Activated CD8-positive, alpha-beta T cell treated with anti-CD3 and anti-CD28 coated beads for 36 hours (primary cell): ENCODE data around the gene SLC22A9. TPM values are rescaled to one million over a fixed set of nuclear protein-coding genes. Genes with fewer than 3 reads are reported as not detected.

Experiments used
- ATAC-seq: fragments of 200-7000 bp; cut with Tn5 transposase; one replicate; pipeline ENCODE4 v1.10.0; 2021; ENCODE audit warnings: mild to moderate bottlenecking, moderate library complexity
- CTCF ChIA-PET: fragments of 350-600 bp; sonication (Branson Sonifier 250); formaldehyde crosslinking; loops from one replicate; lab custom pipeline; 2021; ENCODE audit warnings: antibody characterized with exemption; lab: Charles Lee
- POLR2A ChIA-PET: fragments of 350-600 bp; sonication (Branson Sonifier 250); formaldehyde crosslinking; loops from one replicate; lab custom pipeline; 2021; ENCODE audit warnings: antibody characterized with exemption; lab: Charles Lee
- DNase-seq: peaks from one replicate; pipeline ENCODE4 v3.0.0-alpha.2; 2020
- H3K27ac Mint-ChIP-seq: one replicate; pipeline ENCODE4 v1.8.0; 2021; ENCODE audit warnings: mild to moderate bottlenecking, mixed read lengths
- H3K27me3 Mint-ChIP-seq: one replicate; pipeline ENCODE4 v1.8.0; 2021; ENCODE audit warnings: mixed read lengths
- H3K36me3 Mint-ChIP-seq: one replicate; pipeline ENCODE4 v1.8.0; 2021; ENCODE audit warnings: low read depth, mixed read lengths
- H3K4me1 Mint-ChIP-seq: one replicate; pipeline ENCODE4 v1.8.0; 2021; ENCODE audit warnings: low read depth, mixed read lengths
- H3K4me3 Mint-ChIP-seq: one replicate; pipeline ENCODE4 v1.8.0; 2021; ENCODE audit warnings: mild to moderate bottlenecking, moderate library complexity, mixed read lengths
- H3K9me3 Mint-ChIP-seq: one replicate; pipeline ENCODE4 v1.8.0; 2021; ENCODE audit warnings: mixed read lengths
- CTCF ChIP-seq: fragments of 200-600 bp; IDR thresholded peaks from one replicate; pipeline ENCODE4 v1.8.0; 2022; ENCODE audit warnings: antibody characterized with exemption, mild to moderate bottlenecking
- intact Hi-C: fragments of 100-400 bp; cut with micrococcal nuclease; formaldehyde crosslinking; loops from one replicate; pipeline ENCODE4 v1.10.0; 2022
- total RNA-seq, 2 experiments: library from RNA; stranded (reverse); gene quantifications; one replicate each; pipeline ENCODE4 v1.2.3, GENCODE V29; 2021

SLC22A9 gene
- total RNA-seq, 2 experiments from 2014 or later = not detected

DNA sequence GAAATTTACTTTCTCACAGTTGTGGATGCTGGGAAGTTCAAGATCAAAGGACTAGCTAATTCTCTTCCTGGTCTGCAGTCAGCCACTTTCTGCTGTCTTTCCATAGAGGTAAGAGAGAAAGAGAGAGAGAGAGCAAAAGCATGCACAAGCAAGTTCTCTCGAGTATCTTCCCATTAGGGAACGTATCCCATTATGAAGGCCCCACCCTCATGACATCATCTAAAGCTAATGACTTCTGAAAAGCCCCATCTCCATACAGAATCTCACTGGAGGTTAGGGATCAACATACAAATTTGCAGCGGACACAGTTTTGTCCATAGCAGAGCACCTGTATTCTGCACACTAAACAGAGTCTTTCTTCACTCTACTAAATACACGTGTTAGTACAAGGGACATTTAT, 17.4 kb upstream of the SLC22A9 start:
- ATAC-seq (no peak), DNase-seq (no peak)
- no peaks in the 10 kb centered on the region for H3K4me1 Mint-ChIP-seq
- ChIA-PET POLR2A (interaction anchor here (0.6 kb wide), 1 partner anchor 144 kb away, joined by 3 read pairs; no protein-coding TSS in a partner anchor), CTCF (no interaction called here)
- H3K4me3 Mint-ChIP-seq = no peak overlapping the region
- H3K27ac Mint-ChIP-seq = no peak overlapping the region
- intact Hi-C loops = no loop called here
- no peak for TF ChIP-seq CTCF
- H3K27me3 Mint-ChIP-seq = peaks cover 12% of the 10 kb centered on the region
- no peaks in the 10 kb centered on the region for H3K36me3 Mint-ChIP-seq
- H3K9me3 Mint-ChIP-seq = peaks cover 3% of the 10 kb centered on the region

- Mint-ChIP-seq H3K27ac (no peak overlapping the region), H3K4me3 (no peak overlapping the region), H3K9me3 (peaks cover 1% of the 10 kb centered on the region), H3K27me3 (peaks cover 45% of the 10 kb centered on the region), H3K36me3 (peaks cover 2% of the 10 kb centered on the region), H3K4me1 (no peaks in the 10 kb centered on the region)
- ChIA-PET CTCF (no interaction called here), POLR2A (no interaction called here)
- TF ChIP-seq CTCF = no peak
- no peak for ATAC-seq
- intact Hi-C loops = no loop called here
- no peak for DNase-seq
These were observed 7.3 kb upstream of the SLC22A9 start for GRCh38 chr11:63362196-63362793.

GRCh38 chr11:63369971-63370588, 495 bp downstream of the SLC22A9 start:
- Mint-ChIP-seq H3K27ac (no peak overlapping the region), H3K4me3 (no peak overlapping the region), H3K9me3 (peaks cover 2% of the 10 kb centered on the region), H3K4me1 (no peaks in the 10 kb centered on the region), H3K36me3 (no peaks in the 10 kb centered on the region), H3K27me3 (peaks cover 29% of the 10 kb centered on the region)
- no peak for TF ChIP-seq CTCF
- CTCF ChIA-PET = no interaction called here
- POLR2A ChIA-PET = no interaction called here
- intact Hi-C loops = no loop called here
- DNase-seq (no peak), ATAC-seq (no peak)

GRCh38 chr11:63371396-63371795, 1.8 kb downstream of the SLC22A9 start:
- intact Hi-C loops = no loop called here
- CTCF ChIA-PET = interaction anchor here (0.9 kb wide), 1 partner anchor 158 kb away, joined by 3 read pairs; no protein-coding TSS in a partner anchor
- H3K4me1 Mint-ChIP-seq = no peaks in the 10 kb centered on the region
- peaks cover 23% of the 10 kb centered on the region for H3K27me3 Mint-ChIP-seq
- POLR2A ChIA-PET = no interaction called here
- H3K4me3 Mint-ChIP-seq = no peak overlapping the region
- peaks cover 2% of the 10 kb centered on the region for H3K9me3 Mint-ChIP-seq
- ATAC-seq = no peak
- no peak for DNase-seq
- no peaks in the 10 kb centered on the region for H3K36me3 Mint-ChIP-seq
- H3K27ac Mint-ChIP-seq = no peak overlapping the region
- no peak for TF ChIP-seq CTCF

GRCh38 chr11:63375434-63375833, 5.8 kb downstream of the SLC22A9 start:
- no peak for ATAC-seq
- intact Hi-C loops = no loop called here
- Mint-ChIP-seq H3K4me3 (no peak overlapping the region), H3K9me3 (no peaks in the 10 kb centered on the region), H3K27ac (no peak overlapping the region), H3K4me1 (no peaks in the 10 kb centered on the region), H3K36me3 (no peaks in the 10 kb centered on the region), H3K27me3 (peaks cover 17% of the 10 kb centered on the region)
- CTCF ChIA-PET = no interaction called here
- TF ChIP-seq CTCF = no peak
- POLR2A ChIA-PET = no interaction called here
- DNase-seq = no peak
